Measurements from ENCODE around the gene PRKCA.

PRKCA gene

GRCh38 chr17:66673668-66674276 is 371.4 kb downstream of the PRKCA start:
- peak; percentile 50 for DNase-seq

GRCh38 chr17:66675273-66675990 is 373.0 kb downstream of the PRKCA start:
- DNase-seq = no peak

GRCh38 chr17:66675991-66676371 is 373.6 kb downstream of the PRKCA start:
- DNase-seq = no peak

GRCh38 chr17:66676421-66676820 is 374.0 kb downstream of the PRKCA start:
- DNase-seq = peak; percentile 70

GRCh38 chr17:66677201-66677981 is 375.0 kb downstream of the PRKCA start:
- DNase-seq = no peak

- no peak for DNase-seq
Measured at GRCh38 chr17:66678061-66678460, 375.6 kb downstream of the PRKCA start.

- DNase-seq = no peak
Measured at GRCh38 chr17:66678827-66679226, 376.4 kb downstream of the PRKCA start.

- no peak for DNase-seq
Measured at GRCh38 chr17:66679631-66680517, 377.5 kb downstream of the PRKCA start.

- DNase-seq = no peak
Measured at GRCh38 chr17:66682283-66682682, 379.9 kb downstream of the PRKCA start.

GRCh38 chr17:66684261-66684660 is 381.8 kb downstream of the PRKCA start:
- DNase-seq = no peak

- no peak for DNase-seq
Measured at GRCh38 chr17:66684731-66685130, 382.3 kb downstream of the PRKCA start.

GRCh38 chr17:66686601-66687000 is 384.2 kb downstream of the PRKCA start:
- DNase-seq = no peak

- peak; percentile 64 for DNase-seq
Measured at GRCh38 chr17:66687570-66688284, 385.3 kb downstream of the PRKCA start.

- DNase-seq = no peak
Measured at GRCh38 chr17:66689221-66689620, 386.8 kb downstream of the PRKCA start.

- DNase-seq = no peak
Measured at GRCh38 chr17:66690166-66690565, 387.8 kb downstream of the PRKCA start.

GRCh38 chr17:66691644-66692420 is 389.4 kb downstream of the PRKCA start:
- DNase-seq = peak; percentile 46

GRCh38 chr17:66692421-66692690 is 389.9 kb downstream of the PRKCA start:
- no peak for DNase-seq

- DNase-seq = no peak
Measured at GRCh38 chr17:66695098-66695497, 392.7 kb downstream of the PRKCA start.

- DNase-seq = no peak
Measured at GRCh38 chr17:66698270-66698669, 395.9 kb downstream of the PRKCA start.

- DNase-seq = no peak
Measured at GRCh38 chr17:66701462-66701861, 399.0 kb downstream of the PRKCA start.

GRCh38 chr17:66702106-66702936 is 399.9 kb downstream of the PRKCA start:
- DNase-seq = peak; percentile 35
